ENCODE measurements around the gene HEATR5A. TPM values are rescaled to one million over a fixed set of nuclear protein-coding genes. Genes with fewer than 3 reads are reported as not detected.
"Not testable (repeated sequence)": the region's sequence is repeated elsewhere in the genome, so short reads cannot be mapped to it uniquely, and the experiment has no call there.

Gene HEATR5A
- total RNA-seq, 2 donors from 2014 or later: 10.0 to 16.3 TPM

- no peaks in the 10 kb centered on the region for H3K27me3 ChIP-seq (replicated peaks; ENCODE audit: insufficient read depth)
- H3K4me1 ChIP-seq (replicated peaks): no peaks in the 10 kb centered on the region
- no peak overlapping the region for H3K27ac ChIP-seq
- WGBS: 76% methylated on average over 6 of the region's 6 CpGs
- intact Hi-C loops (cut with DNase I): no loop called here
- no peak overlapping the region for H3K4me3 ChIP-seq
- no peaks in the 10 kb centered on the region for H3K9me3 ChIP-seq
- TF ChIP-seq POLR2A (IDR thresholded peaks at IDR 0.05) (no peak), POLR2AphosphoS5 (IDR thresholded peaks at IDR 0.05) (no peak), CTCF (IDR thresholded peaks at IDR 0.05) (no peak)
- no peak for DNase-seq (ENCODE audit: low spot score)
- H3K36me3 ChIP-seq: no peaks in the 10 kb centered on the region
Observed at GRCh38 chr14:31320216-31320615, 100.1 kb downstream of the HEATR5A start.

DNA sequence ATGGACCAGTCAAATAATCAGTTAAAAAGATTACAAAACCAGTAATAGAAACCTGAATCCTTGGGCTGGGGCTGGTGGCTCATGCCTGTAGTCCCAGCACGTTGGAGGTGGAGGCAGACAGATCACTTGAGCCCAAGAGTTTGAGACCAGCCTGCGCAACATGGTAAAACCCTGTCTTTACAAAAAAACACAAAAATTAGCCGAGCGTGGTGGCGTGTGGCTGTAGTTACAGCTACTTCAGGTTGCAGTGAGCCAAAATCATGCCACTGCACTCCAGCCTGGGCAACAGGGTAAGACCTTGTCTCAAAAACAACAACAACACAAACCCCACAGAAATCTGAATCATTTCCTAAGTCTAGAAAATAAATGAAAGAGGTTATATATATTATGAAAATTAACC lies 100.6 kb downstream of the HEATR5A start:
- Histone ChIP-seq H3K27me3 (replicated peaks; ENCODE audit: insufficient read depth) (no peaks in the 10 kb centered on the region), H3K27ac (no peak overlapping the region), H3K36me3 (no peaks in the 10 kb centered on the region), H3K9me3 (no peaks in the 10 kb centered on the region), H3K4me3 (no peak overlapping the region), H3K4me1 (replicated peaks) (no peaks in the 10 kb centered on the region)
- intact Hi-C loops (cut with DNase I): no loop called here
- TF ChIP-seq POLR2AphosphoS5 (IDR thresholded peaks at IDR 0.05) (no peak), CTCF (IDR thresholded peaks at IDR 0.05) (no peak), POLR2A (IDR thresholded peaks at IDR 0.05) (no peak)
- whole genome bisulfite sequencing: 96% methylated on average over 5 of the region's 5 CpGs
- DNase-seq (ENCODE audit: low spot score): no peak

DNA sequence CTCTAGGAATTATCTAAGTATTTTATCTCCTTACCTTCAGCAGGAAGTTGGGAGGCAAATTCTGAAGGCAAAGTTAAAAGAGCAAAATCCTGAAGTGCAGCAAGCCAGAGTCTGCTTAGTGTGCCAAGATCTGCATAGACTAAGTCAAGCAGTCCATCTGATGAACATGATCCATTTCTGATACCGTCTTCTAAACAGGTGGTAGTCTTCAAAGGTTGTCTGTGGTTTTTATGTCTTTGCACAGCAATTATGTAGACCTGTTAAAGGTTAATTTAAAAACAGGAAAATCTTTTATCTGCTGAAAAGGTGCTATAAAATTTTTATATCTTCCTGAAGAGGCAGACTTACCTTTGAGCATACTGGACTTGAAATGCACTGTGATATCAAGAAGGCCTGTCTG lies 107.4 kb downstream of the HEATR5A start:
- Histone ChIP-seq H3K27ac (no peak overlapping the region), H3K9me3 (no peaks in the 10 kb centered on the region), H3K27me3 (replicated peaks; ENCODE audit: insufficient read depth) (no peaks in the 10 kb centered on the region), H3K4me1 (replicated peaks) (no peaks in the 10 kb centered on the region), H3K36me3 (no peaks in the 10 kb centered on the region), H3K4me3 (no peak overlapping the region)
- no peak for DNase-seq (ENCODE audit: low spot score)
- intact Hi-C loops (cut with DNase I): no loop called here
- TF ChIP-seq CTCF (IDR thresholded peaks at IDR 0.05): no peak
- TF ChIP-seq POLR2A (IDR thresholded peaks at IDR 0.05): no peak
- no peak for TF ChIP-seq POLR2AphosphoS5 (IDR thresholded peaks at IDR 0.05)
- 38% methylated on average over 1 of the region's 1 CpG for WGBS

DNA sequence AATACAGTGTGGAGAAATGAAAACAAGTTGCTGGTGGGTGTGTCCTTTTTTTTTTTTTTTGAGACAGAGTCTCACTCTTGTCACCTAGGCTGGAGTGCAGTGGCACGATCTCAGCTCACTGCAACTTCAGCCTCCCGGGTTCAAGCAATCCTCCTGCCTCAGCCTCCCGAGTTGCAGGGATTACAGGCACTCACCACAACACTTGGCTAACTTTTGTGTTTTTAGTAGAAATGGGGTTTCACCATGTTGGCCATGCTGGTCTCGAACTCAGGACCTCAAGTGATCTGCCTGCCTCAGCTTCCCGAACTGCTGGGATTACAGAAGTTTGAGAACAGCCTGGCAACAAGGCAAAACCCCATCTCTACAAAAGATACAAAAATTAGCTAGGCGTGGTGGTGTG lies 108.0 kb downstream of the HEATR5A start:
- H3K9me3 ChIP-seq; H3K27me3 ChIP-seq (replicated peaks; ENCODE audit: insufficient read depth); H3K4me1 ChIP-seq (replicated peaks); DNase-seq (ENCODE audit: low spot score); H3K36me3 ChIP-seq; intact Hi-C loops (cut with DNase I); H3K27ac ChIP-seq; H3K4me3 ChIP-seq: not testable (repeated sequence)
- 96% methylated on average over 6 of the region's 6 CpGs for WGBS

DNA sequence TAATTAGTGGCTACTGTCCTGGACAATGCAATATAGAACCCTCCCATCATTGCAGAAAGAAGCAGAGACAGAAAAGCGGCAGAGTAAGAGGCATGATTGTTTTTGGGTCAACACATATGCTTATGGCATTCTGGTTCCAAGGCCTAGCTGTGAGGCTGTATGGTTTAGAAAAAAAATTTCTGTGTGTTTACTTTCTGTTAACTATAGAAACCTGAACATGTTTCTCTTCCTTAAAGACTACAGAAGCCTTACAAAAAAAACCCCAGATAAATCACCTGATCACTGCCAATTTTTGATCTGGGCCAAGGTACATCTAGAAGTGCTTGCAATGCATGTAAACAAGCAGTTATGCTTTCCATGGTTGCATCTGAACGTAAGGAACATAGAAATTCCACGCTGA lies 112.7 kb downstream of the HEATR5A start:
- no peak for TF ChIP-seq CTCF (IDR thresholded peaks at IDR 0.05)
- no peak for TF ChIP-seq POLR2A (IDR thresholded peaks at IDR 0.05)
- TF ChIP-seq POLR2AphosphoS5 (IDR thresholded peaks at IDR 0.05): no peak
- H3K27me3 ChIP-seq (replicated peaks; ENCODE audit: insufficient read depth): no peaks in the 10 kb centered on the region
- no peaks in the 10 kb centered on the region for H3K4me1 ChIP-seq (replicated peaks)
- no peaks in the 10 kb centered on the region for H3K36me3 ChIP-seq
- DNase-seq (ENCODE audit: low spot score): no peak
- H3K9me3 ChIP-seq: no peaks in the 10 kb centered on the region
- intact Hi-C loops (cut with DNase I): no loop called here
- no peak overlapping the region for H3K4me3 ChIP-seq
- 97% methylated on average over 3 of the region's 3 CpGs for WGBS
- no peak overlapping the region for H3K27ac ChIP-seq

All from prostate gland (tissue), 2 donors.